HG03439 (cell line): ENCODE results near the gene TCP11L1.
"Not testable (repeated sequence)": the region's sequence is repeated elsewhere in the genome, so short reads cannot be mapped to it uniquely, and the experiment has no call there.

ENCODE experiments used
- ATAC-seq: cut with Tn5 transposase; IDR thresholded peaks from one replicate; pipeline ENCODE4 v1.9.1; 2021; ENCODE audit warnings: mild to moderate bottlenecking, moderate library complexity; ENCODE audit not compliant: unreplicated experiment

The TCP11L1 gene

GRCh38 chr11:33028537-33028914, 10.8 kb upstream of the TCP11L1 start:
- no peak for ATAC-seq

- ATAC-seq = not testable (repeated sequence)
Measured at GRCh38 chr11:33029218-33029617, 10.2 kb upstream of the TCP11L1 start.

GRCh38 chr11:33033493-33033892, 5.9 kb upstream of the TCP11L1 start:
- ATAC-seq = no peak

- no peak for ATAC-seq
Measured at GRCh38 chr11:33035011-33035410, 4.4 kb upstream of the TCP11L1 start.

GRCh38 chr11:33040033-33040861, 875 bp downstream of the TCP11L1 start:
- peak; percentile 40 for ATAC-seq

- peak; percentile 22 for ATAC-seq
Measured at GRCh38 chr11:33040862-33041453, 1.6 kb downstream of the TCP11L1 start.

GRCh38 chr11:33043221-33043830, 4.0 kb downstream of the TCP11L1 start:
- ATAC-seq = no peak

- ATAC-seq = no peak
Measured at GRCh38 chr11:33044285-33044756, 4.9 kb downstream of the TCP11L1 start.

- ATAC-seq = no peak
Measured at GRCh38 chr11:33045551-33046255, 6.3 kb downstream of the TCP11L1 start.

GRCh38 chr11:33048701-33049100, 9.3 kb downstream of the TCP11L1 start:
- ATAC-seq = not testable (repeated sequence)

- ATAC-seq = not testable (repeated sequence)
Measured at GRCh38 chr11:33049565-33050408, 10.4 kb downstream of the TCP11L1 start.

- ATAC-seq = no peak
Measured at GRCh38 chr11:33052231-33052630, 12.9 kb downstream of the TCP11L1 start.

GRCh38 chr11:33055375-33055774, 16.0 kb downstream of the TCP11L1 start:
- ATAC-seq = no peak

GRCh38 chr11:33057284-33057683, 17.9 kb downstream of the TCP11L1 start:
- no peak for ATAC-seq

GRCh38 chr11:33059331-33060007, 20.1 kb downstream of the TCP11L1 start:
- no peak for ATAC-seq

GRCh38 chr11:33060271-33060670, 20.9 kb downstream of the TCP11L1 start:
- no peak for ATAC-seq

- ATAC-seq = no peak
Measured at GRCh38 chr11:33062137-33062536, 22.8 kb downstream of the TCP11L1 start.

- ATAC-seq = peak; percentile 51
Measured at GRCh38 chr11:33063326-33063881, 24.0 kb downstream of the TCP11L1 start.

- ATAC-seq = no peak
Measured at GRCh38 chr11:33064033-33064825, 24.9 kb downstream of the TCP11L1 start.
